ENCODE measurements around the gene RBM20. TPM values are rescaled to one million over a fixed set of nuclear protein-coding genes. Genes with fewer than 3 reads are reported as not detected.
A peak's percentile ranks its signal among the peaks of the same experiment; 100 is the strongest.

The RBM20 gene
- total RNA-seq, 4 donors from 2014 or later: 1.6 to 18.6 (median 3.2) TPM

DNA sequence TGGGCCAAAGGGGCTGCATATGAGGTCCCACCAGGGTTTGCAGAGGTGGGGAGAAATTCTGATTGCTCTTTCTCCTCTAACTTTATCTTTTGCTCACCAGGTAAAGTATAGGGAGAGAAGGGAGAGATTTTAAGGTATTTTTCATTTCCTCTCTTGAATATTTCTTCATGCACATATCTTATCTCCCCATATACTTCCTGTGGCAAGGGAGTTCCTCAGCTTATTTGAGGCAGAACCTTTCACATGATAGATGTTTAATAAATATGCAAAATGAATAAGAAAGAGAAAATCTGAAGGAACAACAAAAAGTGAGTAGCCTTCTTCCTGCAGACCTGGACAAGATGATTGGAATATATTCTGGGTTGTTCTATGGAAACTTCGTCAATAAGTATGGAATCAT, 160.2 kb downstream of the RBM20 start:
- no peak for TF ChIP-seq EP300 (IDR thresholded peaks at IDR 0.05)
- TF ChIP-seq, protein P1, sequence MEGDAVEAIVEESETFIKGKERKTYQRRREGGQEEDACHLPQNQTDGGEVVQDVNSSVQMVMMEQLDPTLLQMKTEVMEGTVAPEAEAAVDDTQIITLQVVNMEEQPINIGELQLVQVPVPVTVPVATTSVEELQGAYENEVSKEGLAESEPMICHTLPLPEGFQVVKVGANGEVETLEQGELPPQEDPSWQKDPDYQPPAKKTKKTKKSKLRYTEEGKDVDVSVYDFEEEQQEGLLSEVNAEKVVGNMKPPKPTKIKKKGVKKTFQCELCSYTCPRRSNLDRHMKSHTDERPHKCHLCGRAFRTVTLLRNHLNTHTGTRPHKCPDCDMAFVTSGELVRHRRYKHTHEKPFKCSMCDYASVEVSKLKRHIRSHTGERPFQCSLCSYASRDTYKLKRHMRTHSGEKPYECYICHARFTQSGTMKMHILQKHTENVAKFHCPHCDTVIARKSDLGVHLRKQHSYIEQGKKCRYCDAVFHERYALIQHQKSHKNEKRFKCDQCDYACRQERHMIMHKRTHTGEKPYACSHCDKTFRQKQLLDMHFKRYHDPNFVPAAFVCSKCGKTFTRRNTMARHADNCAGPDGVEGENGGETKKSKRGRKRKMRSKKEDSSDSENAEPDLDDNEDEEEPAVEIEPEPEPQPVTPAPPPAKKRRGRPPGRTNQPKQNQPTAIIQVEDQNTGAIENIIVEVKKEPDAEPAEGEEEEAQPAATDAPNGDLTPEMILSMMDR (IDR thresholded peaks at IDR 0.05): no peak
- TF ChIP-seq POLR2AphosphoS5 (IDR thresholded peaks at IDR 0.05): no peak
- no peak for TF ChIP-seq POLR2A (IDR thresholded peaks at IDR 0.05)
- Histone ChIP-seq H3K9me3 (no peaks in the 10 kb centered on the region), H3K36me3 (no peaks in the 10 kb centered on the region), H3K27me3 (no peaks in the 10 kb centered on the region), H3K4me3 (no peak overlapping the region), H3K27ac (no peak overlapping the region), H3K4me1 (peaks cover 41% of the 10 kb centered on the region)
- 97% methylated on average over 1 of the region's 1 CpG for WGBS
- no peak for DNase-seq (ENCODE audit: low spot score in 2 of 2)

DNA sequence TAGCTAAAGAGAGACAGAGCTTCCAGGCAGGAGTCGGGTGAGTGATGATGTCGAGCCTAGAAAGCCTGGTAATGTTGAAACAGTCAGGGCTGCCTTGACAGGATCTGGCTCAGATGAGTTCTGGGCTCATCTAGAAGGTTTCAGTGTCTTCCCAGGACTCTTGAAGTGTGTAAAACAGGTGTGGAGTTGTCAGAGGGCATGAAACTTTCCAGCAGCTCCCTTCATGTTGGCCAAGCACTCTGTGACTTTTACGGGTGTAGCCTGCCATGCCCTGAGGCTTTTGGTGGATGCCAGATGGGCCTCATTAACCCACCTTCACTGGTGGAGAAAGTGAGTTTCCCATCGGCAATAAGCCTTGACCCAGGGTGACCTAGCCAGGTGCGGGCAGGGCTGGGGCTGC, 161.2 kb downstream of the RBM20 start:
- no peak overlapping the region for H3K4me3 ChIP-seq
- H3K9me3 ChIP-seq: no peaks in the 10 kb centered on the region
- TF ChIP-seq POLR2A (IDR thresholded peaks at IDR 0.05): no peak
- TF ChIP-seq EP300 (IDR thresholded peaks at IDR 0.05): no peak
- no peak for TF ChIP-seq POLR2AphosphoS5 (IDR thresholded peaks at IDR 0.05)
- TF ChIP-seq, protein P1 (IDR thresholded peaks at IDR 0.05): no peak
- peaks cover 41% of the 10 kb centered on the region for H3K4me1 ChIP-seq
- H3K27me3 ChIP-seq: no peaks in the 10 kb centered on the region
- peak overlapping the region; percentile 45 for H3K27ac ChIP-seq
- H3K36me3 ChIP-seq: no peaks in the 10 kb centered on the region
- DNase-seq (ENCODE audit: low spot score in 2 of 2): no peak
- 55% methylated on average over 5 of the region's 5 CpGs for WGBS

DNA sequence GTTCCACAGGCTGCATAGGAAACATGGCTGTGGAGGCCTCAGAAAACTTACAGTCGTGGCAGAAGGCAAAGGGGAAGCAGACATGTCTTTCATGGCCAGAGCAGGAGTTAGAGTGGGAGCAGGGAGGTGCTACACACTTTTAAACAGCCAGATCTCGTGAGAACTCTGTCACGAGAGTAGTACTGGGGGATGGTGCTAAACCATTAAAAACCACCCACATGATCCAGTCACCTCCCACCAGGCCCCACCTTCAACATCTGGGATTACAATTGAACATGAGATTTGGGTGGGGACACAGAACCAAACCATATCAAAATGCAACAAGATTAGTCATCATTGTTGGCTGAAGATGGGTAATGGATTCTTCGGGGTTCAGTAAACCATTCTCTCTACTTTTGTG, 162.2 kb downstream of the RBM20 start:
- DNase-seq (ENCODE audit: low spot score in 2 of 2): no peak
- Histone ChIP-seq H3K4me1 (peaks cover 41% of the 10 kb centered on the region), H3K36me3 (no peaks in the 10 kb centered on the region), H3K27me3 (no peaks in the 10 kb centered on the region), H3K9me3 (no peaks in the 10 kb centered on the region), H3K27ac (no peak overlapping the region), H3K4me3 (no peak overlapping the region)
- 75% methylated on average over 4 of the region's 4 CpGs for WGBS
- TF ChIP-seq EP300 (IDR thresholded peaks at IDR 0.05): no peak
- no peak for TF ChIP-seq POLR2A (IDR thresholded peaks at IDR 0.05)
- TF ChIP-seq, protein P1 (IDR thresholded peaks at IDR 0.05): no peak
- TF ChIP-seq POLR2AphosphoS5 (IDR thresholded peaks at IDR 0.05): no peak

DNA sequence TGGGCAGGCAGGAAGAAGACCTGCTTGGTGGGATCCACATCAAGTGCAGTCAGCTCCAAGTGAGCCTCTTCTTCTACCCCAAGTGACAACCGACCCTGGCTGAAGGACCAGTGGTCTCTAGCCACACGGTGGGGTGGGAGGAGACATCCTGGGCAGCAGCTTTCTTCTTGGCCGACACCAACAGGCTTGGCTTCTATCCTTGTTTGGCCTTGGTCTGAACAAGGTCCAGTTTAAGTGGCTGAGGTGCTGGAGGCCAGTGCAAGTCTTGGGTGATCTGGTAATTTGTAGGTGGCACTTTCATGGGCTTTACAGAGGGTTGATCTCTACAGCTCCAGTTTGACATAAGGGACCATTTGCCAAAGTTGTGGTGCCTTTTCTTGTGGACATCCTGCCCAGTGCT, 164.0 kb downstream of the RBM20 start:
- no peaks in the 10 kb centered on the region for H3K9me3 ChIP-seq
- H3K27ac ChIP-seq: no peak overlapping the region
- 100% methylated on average over 1 of the region's 3 CpGs for WGBS
- TF ChIP-seq POLR2AphosphoS5 (IDR thresholded peaks at IDR 0.05) (no peak), POLR2A (IDR thresholded peaks at IDR 0.05) (no peak), EP300 (IDR thresholded peaks at IDR 0.05) (no peak)
- TF ChIP-seq, protein P1 (IDR thresholded peaks at IDR 0.05): no peak
- H3K36me3 ChIP-seq: no peaks in the 10 kb centered on the region
- H3K27me3 ChIP-seq: no peaks in the 10 kb centered on the region
- H3K4me1 ChIP-seq: peaks cover 26% of the 10 kb centered on the region
- DNase-seq (ENCODE audit: low spot score in 2 of 2): no peak
- H3K4me3 ChIP-seq: no peak overlapping the region

DNA sequence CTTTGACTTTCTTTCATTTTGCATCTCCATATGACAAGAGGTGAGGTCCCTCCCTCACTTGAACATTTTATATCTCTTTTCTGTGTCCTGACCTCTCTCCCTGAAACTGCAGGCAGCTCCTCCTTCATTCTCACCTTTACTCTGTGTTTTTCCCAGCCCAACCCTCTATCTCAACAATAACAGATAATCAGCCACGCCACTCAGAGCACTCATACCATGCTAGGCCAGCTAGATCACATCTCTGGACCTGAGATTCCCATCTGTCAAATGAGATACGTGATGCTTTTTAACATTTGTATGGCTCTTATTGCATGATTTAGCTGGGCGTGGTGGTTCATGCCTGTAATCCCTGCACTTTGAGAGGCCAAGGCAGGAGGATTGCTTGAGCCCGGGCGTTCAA, 164.5 kb downstream of the RBM20 start:
- H3K27ac ChIP-seq: no peak overlapping the region
- no peaks in the 10 kb centered on the region for H3K9me3 ChIP-seq
- no peak overlapping the region for H3K4me3 ChIP-seq
- no peaks in the 10 kb centered on the region for H3K36me3 ChIP-seq
- no peak for DNase-seq (ENCODE audit: low spot score in 2 of 2)
- TF ChIP-seq, protein P1 (IDR thresholded peaks at IDR 0.05): no peak
- TF ChIP-seq POLR2A (IDR thresholded peaks at IDR 0.05) (no peak), EP300 (IDR thresholded peaks at IDR 0.05) (no peak), POLR2AphosphoS5 (IDR thresholded peaks at IDR 0.05) (no peak)
- peaks cover 22% of the 10 kb centered on the region for H3K4me1 ChIP-seq
- no peaks in the 10 kb centered on the region for H3K27me3 ChIP-seq
- 55% methylated on average over 5 of the region's 5 CpGs for WGBS

Data from suprapubic skin (tissue), 4 donors.